NCI-H146 (cell line): Measurements from ENCODE around the gene TNN.

Source experiments
- DNase-seq: peaks from one replicate; lab custom pipeline; 2025; lab: John Stamatoyannopoulos, UW

The TNN gene

DNA sequence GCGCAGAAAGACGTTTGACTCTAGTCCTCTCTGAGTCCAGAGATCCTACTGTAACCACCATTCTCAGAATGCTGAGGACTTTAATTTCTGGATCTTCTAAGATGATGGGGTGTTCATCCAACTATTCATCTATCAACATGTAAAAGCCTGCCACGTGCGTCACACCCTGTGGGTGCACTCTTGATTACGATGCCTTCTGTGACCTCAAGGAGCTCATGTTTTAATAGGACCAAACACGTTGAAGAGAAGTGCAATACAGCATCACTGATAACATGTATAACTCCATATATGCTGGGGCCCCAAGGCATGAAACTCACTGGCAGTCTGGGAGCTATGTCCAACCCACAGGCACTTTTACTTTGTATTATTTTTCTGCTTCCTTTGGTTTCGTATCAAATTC, 105.9 kb downstream of the TNN start:
- no peak for DNase-seq

DNA sequence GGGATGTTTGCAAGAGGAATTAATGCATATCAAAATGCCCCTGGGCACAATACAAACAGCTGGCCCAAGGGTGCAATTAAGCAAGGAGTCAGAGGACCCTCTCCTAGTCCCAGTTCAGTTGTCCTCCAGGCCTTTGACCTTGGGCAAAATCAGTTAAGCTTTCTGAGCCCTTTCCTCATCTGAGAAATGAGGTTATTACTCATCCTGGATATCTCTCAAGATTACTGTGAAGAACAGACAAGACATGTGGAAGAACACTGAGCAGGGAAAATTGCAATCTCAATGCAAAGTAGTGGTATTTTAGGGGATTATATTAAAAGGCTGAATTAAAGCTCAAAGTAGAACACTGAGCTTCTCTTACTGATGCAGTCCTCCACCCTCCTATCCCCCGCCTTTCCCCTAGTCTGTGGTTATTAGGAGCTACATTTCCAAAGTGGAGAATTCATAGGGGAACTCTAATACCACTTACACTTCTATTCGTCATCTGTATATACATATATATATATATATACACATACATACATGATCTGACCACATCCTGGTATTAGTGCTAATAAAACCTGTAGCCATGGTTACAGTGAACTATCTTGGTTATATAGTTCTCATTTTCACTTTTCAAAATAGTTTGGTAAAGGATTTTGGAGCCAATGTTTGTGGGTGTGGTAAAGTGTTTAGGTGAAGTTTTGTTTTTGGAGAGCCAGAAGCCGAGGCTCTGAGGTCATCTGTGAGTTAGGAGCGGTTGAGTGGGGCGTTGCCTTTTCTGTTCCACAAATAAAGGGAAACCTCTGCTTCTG, 106.9 kb downstream of the TNN start:
- no peak for DNase-seq

DNA sequence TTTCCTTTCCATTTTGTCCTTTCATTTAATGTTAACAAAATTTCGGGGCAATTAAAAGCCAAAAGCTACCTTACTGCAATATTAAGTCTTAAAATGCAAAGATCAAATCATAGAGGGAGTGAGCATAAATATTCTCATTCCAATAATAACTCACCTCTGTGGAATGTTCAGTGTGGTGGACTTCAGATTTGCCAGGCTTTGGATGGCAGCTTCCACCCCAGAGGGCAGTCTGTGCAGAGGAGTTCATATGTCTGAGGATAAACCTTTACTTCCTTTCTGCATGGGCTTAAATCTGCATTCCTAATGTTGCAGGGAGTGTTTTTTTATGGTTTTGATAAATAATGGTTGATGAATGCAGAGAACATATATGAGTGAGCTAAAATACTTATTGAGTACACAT, 108.6 kb downstream of the TNN start:
- no peak for DNase-seq

DNA sequence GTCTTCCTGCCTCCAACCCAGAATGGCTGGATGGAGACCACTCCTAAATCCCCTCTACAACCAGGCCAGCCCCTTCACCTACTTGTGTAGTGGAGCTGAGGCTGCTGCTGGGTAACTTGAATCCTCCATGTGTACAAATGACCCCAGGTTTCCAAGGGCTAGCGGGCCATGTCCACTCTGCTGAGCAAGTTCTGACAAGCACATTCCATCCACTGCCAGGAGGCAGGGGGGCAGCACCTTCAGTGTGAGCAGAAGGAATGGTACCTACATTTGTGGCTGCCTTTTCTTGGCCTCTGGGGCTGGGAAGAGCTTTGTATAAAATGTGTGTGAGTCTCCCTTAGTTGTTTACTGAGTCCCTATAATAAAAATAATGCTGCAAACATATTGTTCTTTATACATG, 110.4 kb downstream of the TNN start:
- no peak for DNase-seq

DNA sequence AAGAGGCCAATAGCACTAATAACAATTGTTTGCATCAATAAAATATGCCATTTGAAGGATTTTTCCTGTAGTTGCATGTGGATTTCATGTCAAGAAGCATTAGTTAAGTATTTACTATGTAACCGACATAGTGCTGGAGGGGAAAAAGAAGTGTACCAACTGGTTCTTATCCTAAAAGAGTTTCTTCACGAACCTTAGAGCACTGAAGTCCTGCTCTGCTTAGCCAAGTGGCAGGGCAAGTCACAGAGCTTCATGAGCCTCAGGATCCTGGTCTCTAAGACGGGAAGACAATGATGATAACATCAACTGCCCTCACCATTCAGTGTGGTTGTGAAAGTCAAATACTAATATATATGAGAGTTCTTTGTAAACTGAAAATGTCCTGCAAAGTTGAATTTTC, 110.8 kb downstream of the TNN start:
- no peak for DNase-seq

DNA sequence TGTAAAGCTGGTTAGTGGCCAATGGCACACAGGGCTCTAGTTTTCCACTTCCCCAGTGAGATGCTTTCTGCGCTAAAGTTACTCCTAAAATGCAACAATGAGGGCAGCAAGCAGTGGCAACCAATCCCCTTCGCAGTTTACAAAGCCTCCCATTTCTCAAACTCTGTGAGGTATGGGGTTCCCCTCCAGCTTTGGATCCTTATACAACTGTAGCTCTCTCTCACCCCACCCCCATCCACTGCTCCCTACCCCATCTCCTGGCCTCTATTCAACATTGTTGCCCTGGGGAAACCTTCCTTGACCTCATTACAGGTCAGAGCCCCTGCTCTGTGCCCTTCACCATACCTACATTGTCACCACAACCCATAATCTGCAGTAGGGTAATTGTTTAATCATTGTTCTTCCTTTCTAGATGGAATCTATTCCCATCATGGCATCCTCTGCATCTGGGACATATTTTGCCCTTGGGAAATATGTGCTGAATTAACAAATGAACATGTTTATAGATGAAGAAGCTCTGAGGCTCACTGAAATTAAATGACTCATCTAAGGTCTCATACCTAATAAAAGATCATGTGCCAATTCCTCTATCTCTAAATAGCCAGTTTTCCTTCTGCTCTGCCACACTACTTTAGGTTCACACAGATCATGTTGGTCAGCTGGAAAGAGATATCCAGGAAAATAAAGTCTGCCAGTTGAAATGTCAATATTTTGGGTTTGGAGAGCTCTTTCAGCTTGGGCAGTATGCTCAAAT, 112.4 kb downstream of the TNN start:
- no peak for DNase-seq

DNA sequence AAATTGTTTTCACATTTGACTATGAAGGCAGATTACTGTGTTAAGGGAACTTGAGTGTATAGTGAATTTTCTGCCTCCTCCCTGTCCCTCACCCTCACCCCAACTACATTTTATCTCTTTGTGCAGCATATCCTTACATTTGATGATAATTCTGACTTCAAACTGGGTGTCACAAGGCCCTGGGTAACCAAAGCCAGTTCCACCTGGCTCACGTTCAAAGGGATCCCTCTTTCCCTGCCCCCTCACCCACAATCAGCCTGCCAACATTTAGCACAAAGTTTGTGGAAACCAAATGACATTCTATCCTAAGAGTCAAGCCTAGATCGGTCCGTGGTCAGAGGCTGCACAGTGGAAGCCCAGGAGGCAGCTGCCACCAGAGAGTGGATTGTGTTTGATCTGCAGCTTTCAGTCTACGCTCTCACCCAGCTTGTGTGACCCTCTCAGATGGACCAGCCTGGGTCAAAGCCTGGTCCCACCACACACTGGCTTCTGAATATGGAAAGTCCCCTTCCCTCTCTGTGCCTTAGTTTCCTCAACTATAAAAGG, 114.6 kb downstream of the TNN start:
- no peak for DNase-seq

DNA sequence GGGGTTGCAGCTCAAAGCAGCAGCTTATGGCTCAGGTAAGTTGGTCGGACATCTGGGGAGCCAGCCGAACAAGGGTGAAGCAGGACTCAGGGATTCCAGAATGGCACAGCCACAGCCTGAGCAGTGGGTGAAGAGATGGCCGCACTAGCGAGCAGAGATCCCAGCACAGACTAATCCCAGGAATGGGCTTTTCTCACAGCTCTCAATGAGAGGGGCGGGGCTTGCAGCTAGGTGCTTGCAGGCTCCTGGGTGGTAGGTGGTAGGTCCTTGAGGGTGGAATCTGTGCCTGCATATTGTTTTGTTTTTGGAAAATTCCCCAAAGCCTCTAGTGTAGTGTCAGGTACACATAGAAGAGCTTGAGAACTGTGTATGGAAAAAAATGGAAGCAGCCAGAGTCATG, 116.0 kb downstream of the TNN start:
- DNase-seq = no peak

DNA sequence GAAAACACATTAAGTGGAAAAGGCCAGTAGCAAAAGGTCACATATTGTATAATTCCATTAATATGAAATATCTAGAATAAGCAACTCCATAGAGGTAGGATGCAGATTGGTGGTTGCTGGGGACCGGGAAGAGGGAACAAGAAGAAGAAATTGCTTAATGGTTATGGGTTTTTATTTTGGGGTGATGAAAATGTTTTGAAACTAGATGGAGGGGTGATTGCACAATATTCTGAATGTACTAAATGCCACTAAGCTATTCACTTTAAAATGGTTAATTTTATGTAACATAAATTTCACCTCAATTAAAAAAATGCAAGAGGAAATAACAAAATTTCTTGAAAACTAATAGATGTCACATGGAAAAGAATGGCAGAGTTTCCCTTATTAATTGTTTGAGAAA, 118.3 kb downstream of the TNN start:
- no peak for DNase-seq

DNA sequence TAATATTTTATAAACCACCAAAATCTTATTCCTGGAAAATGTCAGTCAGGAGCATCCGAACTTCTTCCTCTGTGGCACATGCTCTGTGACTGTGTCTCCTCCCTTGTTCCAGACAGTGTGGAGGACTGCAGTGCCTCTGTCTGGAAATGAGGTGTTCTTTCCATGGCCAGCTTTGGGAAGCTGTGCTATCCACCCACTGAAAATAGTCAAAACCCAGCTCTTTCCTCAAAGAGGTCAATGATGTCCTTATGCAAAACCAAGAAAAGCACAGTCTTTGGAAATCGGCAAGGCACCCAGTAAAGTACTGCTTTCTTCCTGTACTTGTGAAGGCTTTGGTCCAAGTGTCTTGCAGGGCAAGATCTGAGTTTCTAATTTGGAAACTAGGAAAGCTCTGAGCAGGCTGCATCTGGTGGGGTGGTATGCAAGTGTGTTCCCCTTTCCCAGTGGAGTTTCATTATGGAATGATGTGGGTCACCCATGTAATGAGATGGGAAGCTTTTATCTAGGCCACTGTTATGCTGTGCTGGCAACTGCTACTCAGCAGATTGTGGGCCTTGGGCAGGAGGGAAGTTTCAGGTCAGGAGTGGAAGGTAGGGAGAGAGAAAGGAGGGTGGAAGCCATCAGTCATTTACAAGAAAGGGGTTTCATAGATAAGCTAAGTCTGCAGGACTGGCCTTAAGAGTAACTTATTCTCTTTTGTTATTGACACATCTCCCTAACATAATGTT, 119.0 kb downstream of the TNN start:
- no peak for DNase-seq

DNA sequence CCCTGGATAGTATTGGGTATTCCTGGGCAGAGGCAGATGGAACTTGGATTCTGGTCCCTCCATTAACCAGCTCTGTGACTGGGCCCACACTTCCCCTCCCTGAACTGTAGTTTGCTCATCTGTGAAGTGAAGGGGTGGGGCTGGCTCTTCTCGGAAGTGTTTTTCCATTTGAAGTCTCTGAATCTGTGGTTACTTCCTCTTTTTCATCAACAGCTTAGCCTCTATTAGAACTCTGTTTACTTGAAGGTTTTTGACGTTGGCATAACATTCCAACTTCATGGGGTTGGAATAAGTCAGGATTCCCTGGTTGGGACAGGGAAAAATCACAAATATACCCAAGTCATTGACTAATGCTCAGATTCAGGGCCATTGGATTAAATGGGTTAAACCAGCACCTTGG, 121.3 kb downstream of the TNN start:
- DNase-seq = no peak

DNA sequence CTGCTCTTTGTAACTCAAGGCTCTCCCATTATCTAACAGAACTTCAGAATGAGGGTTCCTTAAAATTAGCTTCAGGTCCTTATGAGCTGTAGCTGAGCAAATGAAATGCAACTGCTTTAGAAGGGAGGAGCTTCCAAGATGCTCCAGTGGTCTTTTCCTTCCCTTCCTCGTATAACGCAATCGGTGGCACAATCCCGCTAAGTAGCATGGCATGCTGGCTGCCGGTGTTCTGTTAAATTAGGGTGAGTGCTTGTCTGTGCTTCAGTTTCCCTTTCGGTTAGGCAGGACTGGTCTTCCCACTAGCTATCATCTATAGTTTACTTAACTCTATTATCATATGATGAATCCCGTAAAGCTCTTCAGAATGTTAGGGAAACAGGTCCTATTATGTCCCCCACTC, 124.0 kb downstream of the TNN start:
- DNase-seq = no peak

DNA sequence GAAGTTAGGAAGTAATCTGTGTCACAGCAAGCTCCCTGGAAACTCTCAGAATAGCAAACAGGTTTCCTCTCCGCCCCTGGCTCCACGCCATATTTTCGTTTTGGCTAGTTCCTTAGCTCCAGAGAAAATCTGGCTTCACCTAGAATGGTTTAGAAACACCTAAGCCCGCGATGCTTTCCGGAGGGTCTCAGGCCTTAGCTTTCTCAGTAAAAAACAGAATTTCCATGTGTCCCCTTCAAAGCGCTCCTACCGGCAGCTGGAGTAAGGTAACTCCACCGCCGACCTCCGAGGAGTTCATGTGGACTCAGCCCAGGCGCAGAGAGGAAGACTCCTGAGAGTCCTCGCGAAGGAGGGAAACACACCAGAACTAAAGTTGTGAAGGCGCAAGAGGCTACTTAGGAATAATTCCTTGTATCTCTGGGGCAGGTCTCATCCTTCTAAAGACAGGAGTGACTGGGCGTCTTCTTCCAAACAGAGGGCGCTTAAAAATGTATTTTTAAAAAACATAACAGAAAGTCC, 124.5 kb downstream of the TNN start:
- no peak for DNase-seq

DNA sequence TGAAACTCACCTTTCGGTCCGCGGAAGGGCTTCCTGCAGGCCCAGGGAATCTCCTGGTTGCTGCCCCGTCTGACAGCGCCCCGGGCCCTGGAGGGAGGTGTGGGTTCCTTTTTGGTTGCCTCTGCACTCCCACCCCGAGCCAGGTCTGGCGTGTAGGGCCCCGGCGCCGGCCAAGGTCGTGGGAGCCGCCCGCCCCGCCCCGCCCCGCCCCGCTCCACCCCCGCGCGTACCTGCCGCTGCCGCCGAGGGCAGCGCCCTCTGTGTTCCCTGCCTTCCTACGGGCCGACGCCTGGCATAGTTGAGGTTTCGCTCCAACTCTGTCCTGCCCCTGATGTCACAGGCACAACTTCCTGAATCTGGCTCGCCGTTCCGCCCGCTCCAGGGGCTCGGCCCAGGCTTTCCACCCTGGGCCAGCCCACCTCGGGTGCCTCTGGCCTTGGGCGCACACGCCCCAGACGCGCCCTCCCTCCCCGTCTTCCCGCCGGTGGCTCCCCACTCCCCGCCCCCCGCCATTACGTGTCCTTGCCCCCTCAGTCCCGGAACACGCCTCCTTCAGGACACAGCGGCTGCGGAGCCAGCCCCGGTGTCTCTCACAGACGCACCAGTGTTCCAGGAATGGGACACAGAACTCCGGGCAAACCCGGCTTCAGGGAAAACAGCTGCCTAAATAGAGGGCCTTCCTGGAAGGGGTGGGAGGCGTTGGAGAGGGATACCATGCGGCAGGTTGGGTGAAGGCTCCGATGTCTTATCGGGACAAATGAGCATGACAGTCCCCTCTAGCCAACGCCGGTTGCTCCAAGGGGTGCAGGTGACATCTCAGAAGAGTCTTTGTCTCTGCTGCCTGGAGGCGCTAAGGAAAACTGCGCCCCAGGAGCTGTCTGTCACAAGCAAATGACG, 125.2 kb downstream of the TNN start, which contains the start of gene KIAA0040:
TSS of gene KIAA0040 (minus strand) at position 147 of the 897 bp plus-strand sequence. CDS start 31,763 bp downstream, outside the sequence.
- peak; percentile 24 for DNase-seq

DNA sequence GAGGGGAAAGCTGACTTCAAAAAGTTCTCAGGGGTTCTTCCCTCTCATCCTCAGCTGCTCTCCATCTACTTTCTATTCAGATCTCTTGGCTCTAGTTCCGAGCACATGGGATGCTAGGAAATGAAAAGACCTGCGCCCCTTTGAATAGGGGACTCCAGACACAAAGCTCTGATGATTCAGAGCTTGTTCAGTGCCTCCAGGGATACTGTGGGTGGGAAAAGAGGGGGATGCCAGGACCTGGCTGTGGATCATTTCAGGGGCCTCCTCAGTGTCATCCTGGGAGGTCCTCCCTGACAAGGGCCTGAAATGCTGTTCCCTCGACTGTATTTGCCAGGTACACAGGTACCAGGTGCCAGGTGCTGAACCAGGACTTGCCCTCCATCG, 125.9 kb downstream of the TNN start:
- DNase-seq = no peak

DNA sequence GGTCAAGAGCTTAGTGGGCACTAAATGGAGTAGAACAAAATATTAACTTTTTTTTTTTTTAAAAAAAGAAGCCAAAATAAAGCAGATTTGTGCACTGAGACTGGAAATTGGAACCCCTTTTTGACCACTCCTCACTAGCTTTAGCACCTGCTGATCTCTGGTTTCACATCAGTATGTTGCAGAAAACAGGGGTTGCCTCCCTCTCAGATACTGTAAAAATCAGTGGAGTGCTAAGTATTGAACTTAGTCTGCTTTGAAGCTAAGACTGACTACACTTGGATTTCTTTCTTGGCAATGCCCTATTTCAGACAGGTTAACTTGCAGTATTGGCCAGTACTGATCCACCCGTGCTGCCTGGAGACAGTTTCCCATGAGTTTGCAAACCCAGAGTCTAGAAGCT, 127.6 kb downstream of the TNN start:
- no peak for DNase-seq

DNA sequence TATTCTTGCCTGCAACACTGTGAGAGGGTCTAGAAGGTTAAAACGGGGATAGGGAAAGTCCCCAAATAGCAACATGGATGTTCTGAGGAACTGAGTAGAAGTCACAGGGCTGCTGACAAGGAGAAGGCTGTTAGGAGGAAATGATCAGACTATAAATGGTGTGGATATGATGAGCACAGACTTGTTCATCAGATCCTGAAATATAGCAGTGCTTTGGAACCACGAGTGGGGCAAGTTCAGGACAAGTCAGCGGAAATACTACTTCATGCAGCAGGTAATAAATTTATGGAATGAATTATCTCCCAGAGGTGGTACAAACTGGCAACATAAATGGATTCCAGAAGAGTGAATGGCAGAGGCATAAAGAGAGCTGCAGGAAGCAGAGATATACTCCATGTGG, 128.2 kb downstream of the TNN start:
- DNase-seq = no peak

DNA sequence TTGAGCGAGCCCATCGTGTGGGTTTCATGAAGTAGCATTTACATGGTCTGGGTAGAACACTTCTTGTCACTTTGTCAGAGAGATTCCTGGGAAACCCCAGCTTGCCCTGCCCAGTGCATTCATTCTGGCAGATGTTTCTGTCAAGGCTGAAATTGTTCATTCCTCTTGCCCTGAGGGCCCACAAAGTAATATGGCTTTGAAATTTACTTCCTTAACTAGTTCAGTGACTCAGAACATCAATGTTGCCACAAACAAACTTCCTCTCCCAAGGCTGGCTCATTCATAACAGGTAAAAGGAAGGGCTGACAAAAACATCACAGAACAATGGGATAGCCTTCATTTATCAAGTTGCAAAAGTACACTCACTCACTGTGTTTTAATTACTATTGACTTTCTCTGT, 129.9 kb downstream of the TNN start:
- no peak for DNase-seq
